Neutrophil (primary cell): Measurements from ENCODE around the gene BCAS3.

Experiments used
- H3K27ac ChIP-seq: fragments of 200-600 bp; sonication (generic); 2 replicates; pipeline ENCODE4 v1.5.1; 2016; ENCODE audit warnings: mild to moderate bottlenecking, moderate library complexity
- H3K27me3 ChIP-seq: fragments of 200-600 bp; sonication (generic); 2 replicates; pipeline ENCODE4 v1.6.0; 2016; ENCODE audit warnings: mild to moderate bottlenecking
- H3K36me3 ChIP-seq: fragments of 200-600 bp; sonication (generic); 2 replicates; pipeline ENCODE4 v1.5.1; 2017
- H3K4me1 ChIP-seq, 2 experiments: fragments of 200-600 bp in 1 of 2; sonication (generic) in 1 of 2; 1 replicate in 1 of 2; 2 replicates in 1 of 2; pipeline versions ENCODE4 v1.5.1 to v1.6.1; 2013 to 2016; ENCODE audit warnings: low read depth in 1 of 2, low read length in 1 of 2, mild to moderate bottlenecking in 1 of 2, moderate library complexity in 1 of 2; ENCODE audit not compliant: control insufficient read depth in 1 of 2, insufficient read depth in 1 of 2
- H3K4me3 ChIP-seq, 2 experiments: fragments of 200-600 bp in 1 of 2; sonication (generic) in 1 of 2; 1 replicate in 1 of 2; 2 replicates in 1 of 2; pipeline ENCODE4 v1.5.1; 2013 to 2016; ENCODE audit warnings: low read depth in 1 of 2, low read length in 1 of 2, mild to moderate bottlenecking in 1 of 2, moderate library complexity in 1 of 2
- H3K9me3 ChIP-seq: fragments of 200-600 bp; sonication (generic); 2 replicates; pipeline ENCODE4 v1.5.1; 2016
- TF ChIP-seq, protein P1 (sequence below): fragments of 200-600 bp; sonication (generic); IDR thresholded peaks from 2 replicates; pipeline ENCODE4 v1.5.1; 2016; ENCODE audit warnings: antibody characterized with exemption

The BCAS3 gene

DNA sequence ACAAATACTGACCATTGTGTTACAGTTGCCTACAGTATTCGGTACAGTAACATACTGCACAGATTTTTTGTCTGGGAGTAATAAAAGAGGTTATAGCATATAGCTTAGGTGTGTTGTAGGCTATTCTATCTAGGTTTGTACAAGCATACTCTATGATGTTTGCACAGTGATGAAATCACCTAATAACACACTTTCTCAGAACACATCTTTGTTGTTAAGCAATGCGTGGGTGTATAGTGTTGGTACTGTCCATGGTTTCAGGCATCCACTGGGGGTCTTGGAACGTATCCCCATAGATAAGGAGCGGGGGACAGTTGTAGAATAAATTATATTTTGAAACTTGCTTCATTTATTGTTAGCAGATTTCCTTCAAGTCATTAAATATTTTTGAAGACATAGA is 428.7 kb downstream of the BCAS3 start:
- H3K27me3 ChIP-seq, result no peaks in the 10 kb centered on the region
- H3K36me3 ChIP-seq, result no peaks in the 10 kb centered on the region
- no peak overlapping the region for H3K27ac ChIP-seq
- TF ChIP-seq, protein P1, sequence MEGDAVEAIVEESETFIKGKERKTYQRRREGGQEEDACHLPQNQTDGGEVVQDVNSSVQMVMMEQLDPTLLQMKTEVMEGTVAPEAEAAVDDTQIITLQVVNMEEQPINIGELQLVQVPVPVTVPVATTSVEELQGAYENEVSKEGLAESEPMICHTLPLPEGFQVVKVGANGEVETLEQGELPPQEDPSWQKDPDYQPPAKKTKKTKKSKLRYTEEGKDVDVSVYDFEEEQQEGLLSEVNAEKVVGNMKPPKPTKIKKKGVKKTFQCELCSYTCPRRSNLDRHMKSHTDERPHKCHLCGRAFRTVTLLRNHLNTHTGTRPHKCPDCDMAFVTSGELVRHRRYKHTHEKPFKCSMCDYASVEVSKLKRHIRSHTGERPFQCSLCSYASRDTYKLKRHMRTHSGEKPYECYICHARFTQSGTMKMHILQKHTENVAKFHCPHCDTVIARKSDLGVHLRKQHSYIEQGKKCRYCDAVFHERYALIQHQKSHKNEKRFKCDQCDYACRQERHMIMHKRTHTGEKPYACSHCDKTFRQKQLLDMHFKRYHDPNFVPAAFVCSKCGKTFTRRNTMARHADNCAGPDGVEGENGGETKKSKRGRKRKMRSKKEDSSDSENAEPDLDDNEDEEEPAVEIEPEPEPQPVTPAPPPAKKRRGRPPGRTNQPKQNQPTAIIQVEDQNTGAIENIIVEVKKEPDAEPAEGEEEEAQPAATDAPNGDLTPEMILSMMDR, result no peak
- no peak overlapping the region for H3K4me3 ChIP-seq
- no peaks in the 10 kb centered on the region for H3K9me3 ChIP-seq
- no peaks in the 10 kb centered on the region for H3K4me1 ChIP-seq

DNA sequence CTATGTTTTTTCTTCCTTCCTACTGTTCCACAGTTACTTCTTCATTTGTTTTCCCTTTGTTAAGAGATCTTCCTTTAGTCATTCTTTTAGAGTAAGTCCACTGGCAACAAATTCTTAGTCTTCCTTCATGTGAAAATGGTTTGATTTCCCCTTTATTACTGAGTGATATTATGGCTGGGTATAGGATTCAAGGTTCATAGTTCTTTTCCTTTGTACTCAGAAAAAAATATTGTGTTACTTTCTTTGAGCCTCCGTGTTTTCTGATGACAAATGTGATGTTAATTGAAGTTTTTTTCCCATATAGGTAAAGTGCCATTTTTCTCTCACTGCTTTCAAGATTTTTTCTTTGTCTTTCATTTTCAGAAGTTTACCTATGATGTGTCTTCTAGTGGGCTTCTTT is 438.9 kb downstream of the BCAS3 start:
- Histone ChIP-seq H3K27me3 (no peaks in the 10 kb centered on the region), H3K27ac (no peak overlapping the region), H3K4me3 (no peak overlapping the region), H3K4me1 (no peaks in the 10 kb centered on the region), H3K9me3 (no peaks in the 10 kb centered on the region), H3K36me3 (no peaks in the 10 kb centered on the region)
- TF ChIP-seq, protein P1, result no peak

DNA sequence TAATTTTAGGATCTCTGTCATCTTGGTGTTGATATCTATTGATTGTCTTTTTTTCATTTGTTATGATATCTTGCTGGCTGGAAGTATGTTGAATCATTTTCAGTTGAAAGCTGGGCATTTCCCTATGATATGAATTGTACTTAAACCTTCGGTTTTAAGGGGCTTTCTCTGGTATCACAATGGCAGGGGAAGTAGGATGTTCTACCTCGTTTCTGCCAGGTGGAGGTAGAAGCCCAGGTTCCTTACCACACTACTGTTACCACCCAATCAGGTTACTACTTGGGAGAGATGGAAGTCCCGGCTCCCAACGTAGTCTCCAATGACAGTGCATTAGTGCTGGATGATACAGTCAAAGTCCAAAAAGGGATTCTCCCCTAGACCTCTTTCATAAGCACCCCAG is 440.3 kb downstream of the BCAS3 start:
- H3K27ac ChIP-seq, result no peak overlapping the region
- no peaks in the 10 kb centered on the region for H3K4me1 ChIP-seq
- no peak overlapping the region for H3K4me3 ChIP-seq
- TF ChIP-seq, protein P1, result no peak
- H3K27me3 ChIP-seq, result no peaks in the 10 kb centered on the region
- no peaks in the 10 kb centered on the region for H3K36me3 ChIP-seq
- no peaks in the 10 kb centered on the region for H3K9me3 ChIP-seq

DNA sequence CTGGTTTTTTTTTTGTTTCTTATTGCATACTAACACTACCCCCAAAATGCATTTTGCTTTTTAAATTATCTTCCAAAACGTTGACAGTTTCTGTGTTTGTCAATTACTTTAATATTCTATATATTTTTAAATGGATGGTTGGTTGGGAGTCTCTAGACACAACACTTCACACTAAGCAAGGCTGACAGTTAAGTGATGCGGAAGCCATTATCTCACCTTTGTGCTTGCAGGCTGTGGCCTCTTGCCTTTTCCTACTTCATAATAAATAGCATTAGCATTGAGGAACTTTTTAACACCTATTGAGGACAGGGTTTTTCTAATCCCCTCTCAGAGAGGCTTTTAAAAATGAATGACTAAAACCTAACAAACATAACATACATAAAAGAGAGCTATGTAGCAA is 441.2 kb downstream of the BCAS3 start:
- H3K4me1 ChIP-seq, result no peaks in the 10 kb centered on the region
- no peaks in the 10 kb centered on the region for H3K9me3 ChIP-seq
- H3K27me3 ChIP-seq, result no peaks in the 10 kb centered on the region
- H3K4me3 ChIP-seq, result no peak overlapping the region
- H3K27ac ChIP-seq, result no peak overlapping the region
- no peaks in the 10 kb centered on the region for H3K36me3 ChIP-seq
- TF ChIP-seq, protein P1, result no peak

DNA sequence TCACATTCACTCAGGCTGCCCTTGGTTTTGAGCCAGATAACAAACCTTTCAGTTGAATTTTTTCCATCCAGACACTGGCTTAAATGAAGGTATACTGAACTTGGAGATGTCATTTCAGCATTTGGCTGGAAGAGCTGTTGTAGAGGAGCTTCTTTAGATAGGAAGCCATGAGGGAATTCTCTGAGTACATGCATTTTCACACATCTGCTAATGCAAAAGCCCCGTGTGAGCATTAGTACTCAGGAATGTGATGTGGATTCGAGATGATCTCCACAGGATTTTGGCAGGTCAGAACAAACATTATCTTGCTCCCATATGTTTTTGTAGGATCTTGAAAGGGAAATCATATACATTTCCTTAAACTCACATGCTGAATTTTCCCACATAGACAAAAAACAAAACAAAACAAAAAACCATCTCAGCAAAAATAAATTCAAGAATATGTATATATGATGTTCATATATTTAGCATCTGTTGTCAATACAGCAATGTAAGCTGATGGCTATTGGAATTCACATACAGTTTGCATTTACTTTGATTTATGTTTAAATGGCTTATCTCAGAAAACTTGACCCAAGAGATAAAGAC is 444.8 kb downstream of the BCAS3 start:
- TF ChIP-seq, protein P1, result no peak
- Histone ChIP-seq H3K4me3 (no peak overlapping the region), H3K9me3 (no peaks in the 10 kb centered on the region), H3K27ac (no peak overlapping the region), H3K27me3 (no peaks in the 10 kb centered on the region), H3K4me1 (peaks cover 5 to 6% of the 10 kb centered on the region in 2 experiments), H3K36me3 (no peaks in the 10 kb centered on the region)

DNA sequence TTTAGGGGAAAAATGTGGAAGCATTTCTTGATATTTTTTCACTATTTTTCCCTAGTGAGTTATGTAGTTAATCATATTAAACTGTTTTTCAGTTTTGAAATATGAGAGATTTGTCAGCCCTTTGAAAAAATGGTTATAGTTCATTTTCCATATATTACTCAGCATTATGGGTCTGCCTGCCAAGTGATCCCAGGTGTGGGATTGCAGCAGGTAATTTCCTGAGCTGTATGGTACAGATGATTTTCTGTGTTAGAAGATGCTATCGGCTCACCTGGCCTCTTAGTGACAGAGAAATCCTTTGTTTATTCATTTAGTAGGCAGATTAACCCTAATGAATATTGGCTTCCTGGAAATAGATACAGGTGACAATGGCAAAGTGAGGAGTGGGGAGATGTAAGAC is 446.9 kb downstream of the BCAS3 start:
- no peak overlapping the region for H3K4me3 ChIP-seq
- H3K9me3 ChIP-seq, result no peaks in the 10 kb centered on the region
- H3K27me3 ChIP-seq, result no peaks in the 10 kb centered on the region
- TF ChIP-seq, protein P1, result no peak
- no peak overlapping the region for H3K27ac ChIP-seq
- peaks cover 26 to 28% of the 10 kb centered on the region in 2 experiments for H3K4me1 ChIP-seq
- no peaks in the 10 kb centered on the region for H3K36me3 ChIP-seq
